HG03064 (cell line): ENCODE data around the gene CDK5RAP3.
"Not testable (repeated sequence)": the region's sequence is repeated elsewhere in the genome, so short reads cannot be mapped to it uniquely, and the experiment has no call there.

ENCODE experiments used
- ATAC-seq: cut with Tn5 transposase; IDR thresholded peaks from one replicate; pipeline ENCODE4 v1.9.1; 2021; ENCODE audit warnings: low read depth; ENCODE audit not compliant: unreplicated experiment

Gene CDK5RAP3

DNA sequence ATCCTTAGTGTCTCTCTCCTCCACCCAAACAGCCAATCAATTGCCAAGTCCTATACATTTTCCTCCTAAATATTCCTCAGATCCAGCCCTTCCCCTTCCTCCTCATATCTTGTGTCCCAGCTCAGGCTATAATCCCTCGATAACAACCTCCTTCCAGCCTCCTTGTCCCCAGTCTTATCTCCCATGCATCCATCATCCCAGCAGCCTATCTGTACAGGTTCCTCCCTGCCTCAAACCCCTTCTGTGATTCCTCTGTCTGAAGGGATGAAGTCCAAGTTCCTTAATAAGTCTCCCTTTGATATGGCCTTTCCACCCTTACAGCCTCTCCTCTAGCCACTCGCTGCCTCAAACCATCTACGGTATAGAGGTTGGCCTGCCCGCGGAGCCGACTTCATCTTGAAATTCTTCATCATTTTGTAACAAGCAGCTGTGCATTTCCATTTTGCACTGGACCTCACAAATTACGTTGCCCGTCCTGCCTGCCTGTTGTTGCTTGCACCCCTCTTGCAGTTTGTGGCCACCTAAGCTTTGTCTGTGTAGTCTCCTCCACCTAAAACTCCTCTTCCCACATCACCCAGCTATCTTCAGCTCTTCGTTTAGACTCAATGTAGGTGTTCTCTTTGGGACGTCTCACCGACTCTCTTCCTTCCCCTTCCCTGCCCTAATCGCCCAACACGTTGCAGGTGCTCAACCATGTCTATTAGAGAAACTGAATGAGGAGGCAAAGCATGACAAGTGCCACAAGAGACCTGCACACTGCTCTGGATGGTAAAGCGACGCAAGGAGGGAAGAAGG is 786 bp upstream of the CDK5RAP3 start:
- ATAC-seq, result peak; percentile 11

DNA sequence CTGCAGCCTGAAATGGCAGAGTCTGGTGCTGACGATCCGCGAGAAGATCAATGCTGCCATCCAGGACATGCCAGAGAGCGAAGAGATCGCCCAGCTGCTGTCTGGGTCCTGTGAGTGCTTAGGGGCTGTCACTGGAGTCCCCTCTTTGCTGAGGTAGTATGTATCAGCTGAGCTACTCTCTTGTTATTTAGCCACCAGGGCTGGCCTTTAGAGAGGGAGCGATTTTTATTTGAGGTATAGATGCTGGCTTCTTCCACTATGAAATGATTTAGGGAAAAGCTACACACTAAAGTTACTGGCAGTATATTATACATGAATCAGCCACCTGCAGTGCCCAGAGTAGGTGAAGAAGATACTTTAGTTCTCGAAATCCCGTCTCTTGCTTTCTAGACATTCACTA is 2.6 kb downstream of the CDK5RAP3 start:
- no peak for ATAC-seq

DNA sequence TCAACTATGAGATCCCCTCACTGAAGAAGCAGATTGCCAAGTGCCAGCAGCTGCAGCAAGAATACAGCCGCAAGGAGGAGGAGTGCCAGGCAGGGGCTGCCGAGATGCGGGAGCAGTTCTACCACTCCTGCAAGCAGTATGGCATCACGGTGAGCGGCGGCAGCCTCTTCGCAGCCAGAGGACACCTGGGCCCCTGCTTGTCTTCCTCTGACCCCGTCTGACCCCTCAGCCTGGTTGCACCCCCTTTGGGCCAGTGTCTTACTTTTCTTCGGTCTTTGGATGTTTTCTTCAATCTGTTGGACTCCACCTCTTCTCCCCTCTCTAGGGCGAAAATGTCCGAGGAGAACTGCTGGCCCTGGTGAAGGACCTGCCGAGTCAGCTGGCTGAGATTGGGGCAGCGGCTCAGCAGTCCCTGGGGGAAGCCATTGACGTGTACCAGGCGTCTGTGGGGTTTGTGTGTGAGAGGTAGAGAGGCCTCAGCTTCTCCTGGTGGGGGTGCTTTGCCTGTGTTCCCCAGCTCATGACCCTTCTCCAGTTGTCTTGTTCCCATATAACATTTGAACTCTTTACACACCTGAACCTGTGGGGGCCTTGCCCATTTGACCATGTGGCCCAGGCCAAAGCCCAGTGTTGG is 4.4 kb downstream of the CDK5RAP3 start:
- no peak for ATAC-seq

DNA sequence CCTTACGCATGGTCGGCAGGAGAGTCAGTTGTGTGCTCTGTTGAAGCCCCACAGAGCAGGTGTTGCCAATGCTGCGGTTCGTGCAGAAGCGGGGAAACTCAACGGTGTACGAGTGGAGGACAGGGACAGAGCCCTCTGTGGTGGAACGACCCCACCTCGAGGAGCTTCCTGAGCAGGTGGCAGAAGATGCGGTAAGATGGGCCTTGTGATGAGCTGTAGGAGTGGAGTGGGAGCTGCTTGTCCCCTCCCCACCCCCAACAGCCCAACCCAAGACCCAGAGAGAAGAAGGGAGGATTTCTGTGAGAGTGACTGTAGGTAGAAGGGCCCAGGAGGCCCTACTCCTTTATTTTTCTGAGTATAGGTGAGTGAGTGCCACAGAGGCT is 4.9 kb downstream of the CDK5RAP3 start:
- ATAC-seq, result no peak

DNA sequence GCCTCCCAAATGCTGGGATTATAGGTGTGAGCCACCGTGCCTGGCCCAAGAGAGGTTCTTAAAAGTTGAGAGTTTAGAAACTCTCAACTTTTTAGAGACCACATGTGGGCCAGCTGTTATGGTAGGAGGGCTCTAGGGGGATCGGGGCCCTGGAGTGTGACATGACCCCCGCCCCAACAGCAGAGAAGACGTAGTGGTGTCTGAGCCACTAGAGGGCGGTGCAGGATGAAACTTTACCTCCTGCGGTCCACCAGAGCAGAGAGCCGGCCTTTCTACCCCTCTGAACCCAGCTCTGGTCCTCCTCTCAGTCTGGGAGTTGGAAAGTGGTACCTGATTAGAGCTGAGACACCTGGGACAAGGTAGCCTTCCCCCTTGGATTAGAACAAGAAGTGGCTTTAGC is 7.4 kb downstream of the CDK5RAP3 start:
- no peak for ATAC-seq

DNA sequence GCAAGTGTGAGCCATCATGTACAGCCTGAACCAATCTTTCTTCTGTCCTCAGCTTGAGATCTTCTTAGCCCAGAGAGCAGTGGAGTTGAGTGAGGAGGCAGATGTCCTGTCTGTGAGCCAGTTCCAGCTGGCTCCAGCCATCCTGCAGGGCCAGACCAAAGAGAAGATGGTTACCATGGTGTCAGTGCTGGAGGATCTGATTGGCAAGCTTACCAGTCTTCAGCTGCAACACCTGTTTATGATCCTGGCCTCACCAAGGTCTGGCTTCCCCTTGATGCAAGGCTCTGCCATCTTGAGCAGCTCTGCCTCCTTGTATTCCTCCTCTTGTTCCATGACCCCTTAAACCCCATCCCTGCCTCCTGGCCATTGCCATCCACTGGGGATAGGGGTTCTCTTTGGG is 9.6 kb downstream of the CDK5RAP3 start:
- no peak for ATAC-seq

DNA sequence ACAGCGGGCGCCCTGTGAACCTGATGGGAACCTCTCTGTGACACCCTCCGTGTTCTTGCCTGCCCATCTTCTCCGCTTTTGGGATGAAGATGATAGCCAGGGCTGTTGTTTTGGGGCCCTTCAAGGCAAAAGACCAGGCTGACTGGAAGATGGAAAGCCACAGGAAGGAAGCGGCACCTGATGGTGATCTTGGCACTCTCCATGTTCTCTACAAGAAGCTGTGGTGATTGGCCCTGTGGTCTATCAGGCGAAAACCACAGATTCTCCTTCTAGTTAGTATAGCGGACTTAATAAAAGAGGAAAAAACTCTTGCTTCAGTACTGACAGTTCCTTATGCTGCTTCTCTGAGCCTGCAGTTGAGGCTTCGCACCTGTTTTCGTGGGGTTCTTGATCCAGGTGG is 10.5 kb downstream of the CDK5RAP3 start:
- ATAC-seq, result no peak

DNA sequence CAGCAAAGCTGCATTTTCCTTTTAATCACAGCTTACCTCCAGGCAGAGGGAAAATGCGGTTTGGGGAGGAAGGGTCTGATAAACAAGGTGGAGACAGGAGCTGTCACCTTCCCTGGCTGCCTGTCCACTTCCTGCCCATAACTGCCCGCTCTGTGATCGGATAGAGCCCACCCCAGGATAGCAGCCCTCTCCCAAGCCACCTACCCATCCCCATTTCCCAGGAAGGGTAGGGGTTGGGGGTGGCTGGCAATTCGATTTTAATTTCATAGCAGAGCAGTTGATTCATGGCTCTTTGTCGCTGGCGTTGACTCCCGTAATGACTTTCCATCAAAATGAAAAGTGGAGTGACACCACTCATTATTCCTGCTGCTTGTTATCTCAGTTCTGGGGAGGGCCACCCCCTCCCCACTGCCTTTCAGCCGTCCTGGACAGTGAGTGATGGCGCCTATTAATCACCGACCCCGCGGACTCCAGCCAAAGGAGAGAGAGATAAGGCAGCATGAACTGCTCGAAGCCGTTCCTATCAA is 11.2 kb downstream of the CDK5RAP3 start:
- ATAC-seq, result no peak

DNA sequence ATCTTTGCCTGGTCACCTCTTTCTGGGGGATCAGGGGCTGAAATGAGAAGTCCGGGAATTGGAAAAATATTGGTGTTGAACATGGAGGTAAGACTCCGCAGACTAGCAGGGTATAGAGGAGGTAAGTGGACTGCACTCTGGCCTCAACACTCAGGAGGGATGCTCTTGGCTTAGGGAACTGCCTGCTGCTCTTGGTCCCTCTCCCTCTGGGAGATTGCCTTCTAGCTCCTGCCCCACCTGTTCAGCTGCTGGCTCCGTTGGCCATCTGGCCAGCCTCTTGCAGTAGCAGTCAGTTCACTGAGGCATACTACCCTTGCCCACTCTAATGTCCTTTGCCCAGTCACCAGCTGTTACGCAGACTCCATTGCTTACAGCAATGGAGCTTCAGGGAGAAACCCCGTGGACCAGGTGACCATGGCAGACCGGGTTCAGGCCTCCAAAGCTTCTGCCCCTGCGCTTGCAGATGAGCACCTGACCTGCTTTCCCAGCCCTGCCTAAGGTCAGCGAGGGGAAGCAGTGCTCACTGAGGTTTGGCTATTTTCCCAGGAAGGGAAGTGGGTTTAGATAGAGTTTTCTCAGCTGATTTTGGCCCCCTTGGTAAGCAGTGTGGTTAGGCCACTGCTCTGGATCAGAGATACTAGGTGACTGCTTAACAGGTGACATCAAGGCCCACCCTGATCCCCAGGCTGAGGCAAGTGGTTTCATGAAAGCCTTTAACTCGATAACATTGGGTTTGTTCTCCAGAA is 11.9 kb downstream of the CDK5RAP3 start:
- ATAC-seq, result no peak

DNA sequence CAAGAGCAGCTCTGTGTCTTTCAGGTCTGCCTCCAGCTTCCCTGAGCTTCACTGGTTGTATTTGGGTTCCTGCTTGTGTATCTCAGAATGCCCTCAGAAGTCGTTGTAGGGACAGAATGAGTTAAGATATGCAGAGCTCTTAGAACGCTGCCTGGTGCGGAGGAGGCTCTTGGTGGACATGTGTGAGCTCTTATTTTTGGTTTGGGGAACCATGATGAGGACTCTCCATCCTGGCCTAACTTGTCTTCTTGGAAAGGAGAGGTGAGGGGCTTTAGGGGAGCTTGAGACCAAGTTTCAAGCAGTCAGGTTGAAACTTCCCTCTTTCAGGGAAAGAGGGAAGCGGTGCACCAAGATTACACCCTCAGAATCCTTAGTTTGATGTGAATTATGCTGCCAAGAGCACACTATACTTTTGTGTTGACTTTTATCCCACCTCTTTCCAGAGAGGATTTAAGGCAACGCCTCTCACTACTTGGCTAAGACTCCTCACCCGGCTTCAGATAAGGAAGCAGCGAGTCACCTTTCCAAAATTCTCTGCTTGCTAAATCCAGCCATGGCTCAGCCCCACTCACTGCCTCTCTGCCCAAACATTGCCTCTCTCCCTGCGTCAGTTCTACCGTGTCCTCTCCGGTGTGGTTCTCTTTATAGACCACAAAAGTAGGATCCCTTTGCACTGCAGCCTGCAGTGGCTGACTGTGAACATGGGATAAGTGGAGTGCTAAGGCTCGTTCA is 12.7 kb downstream of the CDK5RAP3 start:
- no peak for ATAC-seq

DNA sequence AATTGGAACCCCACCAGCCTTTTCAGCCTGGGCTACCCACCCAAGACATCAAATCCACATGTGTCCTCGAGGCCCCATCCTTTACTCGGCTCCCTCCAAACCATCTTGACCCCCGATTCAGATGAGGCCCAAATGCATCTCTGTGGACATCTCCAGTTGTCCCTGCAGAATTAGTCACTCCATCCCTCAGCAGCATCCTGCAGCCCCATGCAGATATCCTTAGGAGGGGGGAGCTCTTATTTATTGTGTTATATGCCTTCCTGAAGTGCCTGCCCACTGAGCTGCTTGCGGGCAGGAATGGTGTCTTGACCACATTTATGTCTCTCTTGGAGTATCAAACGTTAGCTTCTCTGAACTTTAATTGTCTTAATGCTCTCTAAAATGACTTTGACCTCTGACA is 15.6 kb downstream of the CDK5RAP3 start:
- no peak for ATAC-seq

DNA sequence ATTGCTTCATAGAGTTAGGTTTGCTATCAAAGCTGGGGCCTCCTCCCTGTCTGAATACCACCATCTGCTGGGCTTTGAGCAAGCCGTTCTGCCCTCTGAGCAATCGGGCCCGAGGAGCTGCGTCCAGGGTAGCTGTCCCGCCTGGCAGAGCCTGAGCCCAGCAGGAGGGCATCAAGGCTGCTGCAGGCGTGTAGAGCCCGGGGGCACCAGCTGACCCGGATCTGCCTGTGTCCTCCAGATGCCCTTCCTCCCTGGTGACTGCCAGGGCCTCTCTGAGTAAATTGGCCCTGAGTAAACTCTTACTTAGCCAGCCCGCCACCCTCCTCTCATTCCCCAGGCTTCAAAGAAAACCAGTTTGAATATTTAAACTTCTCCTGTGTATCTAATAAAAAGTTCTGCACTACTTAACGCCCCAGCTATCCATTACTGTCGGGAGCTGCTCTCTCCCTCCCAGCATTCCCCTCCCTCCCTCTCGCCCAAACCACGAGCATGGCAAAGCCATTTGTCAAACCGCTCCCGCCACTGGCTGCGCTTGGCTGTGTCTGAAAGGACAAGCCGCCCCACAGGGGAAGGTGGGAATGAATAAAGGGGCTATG is 16.4 kb downstream of the CDK5RAP3 start:
- no peak for ATAC-seq

DNA sequence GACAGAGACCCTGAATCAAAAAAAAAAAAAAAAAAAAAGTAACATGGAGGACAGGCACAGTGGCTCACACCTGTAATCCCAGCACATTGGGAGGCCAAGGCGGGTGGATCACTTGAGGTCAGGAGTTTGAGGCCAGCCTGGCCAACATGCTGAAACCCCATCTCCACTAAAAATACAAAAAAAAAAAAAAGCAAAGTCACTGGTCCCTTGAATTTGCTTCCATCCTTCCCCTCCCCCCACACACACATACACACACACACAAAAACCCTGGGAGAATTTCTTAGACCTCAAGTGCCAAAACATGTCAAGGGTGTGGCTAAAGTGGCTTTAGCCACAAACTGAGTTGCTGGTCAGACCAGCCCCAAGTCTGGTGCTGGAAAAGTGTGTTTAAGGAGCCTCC is 17.5 kb downstream of the CDK5RAP3 start:
- not testable (repeated sequence) for ATAC-seq

DNA sequence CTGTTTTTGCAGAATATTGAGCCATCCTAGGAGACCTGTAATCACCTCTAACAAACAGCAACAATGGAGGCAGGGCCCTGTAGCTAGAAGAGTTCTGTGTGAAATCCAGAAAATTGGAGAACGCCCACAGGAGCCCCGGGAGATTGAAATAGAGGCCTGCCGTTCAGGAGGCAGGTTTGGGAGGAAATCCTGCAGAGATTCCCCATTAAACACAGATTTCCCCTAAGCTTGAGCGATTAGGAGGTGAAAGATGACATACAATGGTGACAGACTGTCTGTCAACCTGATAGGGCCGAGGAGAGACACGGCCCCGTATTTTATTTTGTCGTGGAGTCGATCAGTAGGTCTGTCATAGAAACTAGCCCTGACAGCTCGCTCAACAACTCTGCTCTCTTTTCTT is 18.2 kb downstream of the CDK5RAP3 start:
- ATAC-seq, result no peak

DNA sequence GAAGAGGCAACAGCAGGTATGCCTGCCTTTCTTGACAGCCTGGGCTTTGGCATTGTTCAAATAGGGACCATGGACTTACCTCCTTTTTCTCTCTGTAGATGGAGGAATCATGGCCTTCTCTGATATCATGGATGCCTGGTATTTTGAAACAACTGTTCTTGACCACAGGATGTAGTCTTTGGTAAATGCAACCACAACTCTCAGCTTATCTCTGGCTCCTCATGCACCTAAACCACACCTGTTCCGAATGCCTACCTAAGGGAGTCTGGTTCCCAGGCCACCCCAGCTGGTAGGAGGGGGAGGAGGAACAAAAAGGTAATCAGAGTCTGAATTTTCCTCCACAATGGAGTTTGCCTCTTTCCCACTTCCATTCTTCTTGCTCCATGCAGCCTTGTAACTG is 18.8 kb downstream of the CDK5RAP3 start:
- no peak for ATAC-seq

DNA sequence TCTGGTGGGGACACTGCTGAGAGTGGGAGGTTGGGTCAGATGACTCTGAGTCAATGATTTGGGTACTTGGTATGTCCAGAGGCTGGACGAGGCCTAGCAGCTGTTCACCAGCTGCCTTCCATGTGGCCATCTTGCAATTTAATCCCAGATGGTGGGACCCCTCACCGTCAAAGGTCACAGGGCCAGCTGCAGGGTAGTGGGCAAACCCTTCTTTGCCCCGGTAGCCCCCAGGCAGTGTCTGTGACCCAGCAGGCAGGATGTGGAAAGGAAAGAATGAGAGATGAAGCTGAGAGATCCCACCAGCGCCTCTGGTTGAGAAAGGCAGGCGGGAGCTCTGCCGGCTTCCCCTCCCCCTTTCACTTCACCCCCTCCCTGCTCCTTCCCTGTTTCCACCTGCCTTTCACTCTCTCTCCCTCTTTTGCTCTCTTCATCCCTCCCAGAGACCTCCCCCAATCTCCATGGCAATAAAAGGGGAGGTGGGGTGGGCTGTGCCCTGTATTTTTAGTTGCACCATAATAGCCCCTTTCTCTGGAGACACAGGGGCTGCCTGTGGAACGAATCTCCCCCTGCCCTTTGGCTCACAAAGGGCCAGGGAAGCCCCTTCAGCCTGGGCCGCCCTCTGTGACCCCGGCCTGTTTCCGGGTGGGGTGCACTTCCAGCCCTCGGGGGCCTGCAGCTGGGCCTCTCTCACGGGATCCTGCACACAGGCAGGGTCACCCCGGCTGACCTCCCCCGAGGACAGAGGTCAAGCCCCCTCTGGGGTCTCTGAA is 20.2 kb downstream of the CDK5RAP3 start:
- no peak for ATAC-seq

DNA sequence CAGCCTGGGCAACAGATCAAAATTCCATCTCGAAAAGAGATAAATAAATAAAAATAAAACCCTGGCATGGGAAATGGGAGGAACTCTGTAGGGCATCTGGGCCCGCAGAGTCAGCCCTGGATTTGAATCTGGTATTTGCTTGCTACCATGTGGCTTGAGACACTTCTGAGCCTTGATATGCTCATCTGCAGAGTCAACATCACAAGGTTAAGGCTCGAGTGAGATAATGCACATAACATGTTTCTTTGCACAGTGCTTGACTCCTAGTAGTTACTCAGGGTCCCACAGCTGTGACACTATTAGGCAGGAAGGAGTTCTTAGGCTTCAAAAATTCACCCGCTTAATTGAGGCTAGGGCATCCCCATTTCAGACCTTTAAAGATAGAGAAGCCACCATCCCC is 21.3 kb downstream of the CDK5RAP3 start:
- ATAC-seq, result no peak

DNA sequence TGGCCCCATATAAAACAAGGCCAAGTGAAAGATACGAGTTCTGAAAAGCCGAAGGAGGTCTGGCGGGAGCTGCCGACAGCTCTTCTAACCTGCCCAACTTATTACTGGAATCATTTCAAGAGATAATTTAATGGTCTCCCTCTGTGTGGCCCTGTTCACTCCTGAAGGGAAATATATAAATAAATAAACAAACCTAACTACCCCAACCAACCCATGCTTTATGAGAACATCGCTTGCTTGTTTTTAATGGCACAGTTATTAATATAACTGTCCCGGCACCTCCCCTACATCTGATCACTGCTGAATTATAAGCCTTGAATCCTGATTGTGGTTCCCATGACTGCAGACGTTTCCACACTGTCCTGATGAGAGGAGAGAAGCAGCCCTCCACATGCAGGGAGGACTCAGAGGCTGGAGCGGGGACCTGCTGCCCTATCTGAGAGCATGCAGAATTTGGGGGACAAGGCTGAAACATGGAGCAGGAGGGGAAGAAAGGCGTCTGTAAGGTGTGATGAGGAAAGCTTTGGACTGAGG is 22.2 kb downstream of the CDK5RAP3 start:
- no peak for ATAC-seq

DNA sequence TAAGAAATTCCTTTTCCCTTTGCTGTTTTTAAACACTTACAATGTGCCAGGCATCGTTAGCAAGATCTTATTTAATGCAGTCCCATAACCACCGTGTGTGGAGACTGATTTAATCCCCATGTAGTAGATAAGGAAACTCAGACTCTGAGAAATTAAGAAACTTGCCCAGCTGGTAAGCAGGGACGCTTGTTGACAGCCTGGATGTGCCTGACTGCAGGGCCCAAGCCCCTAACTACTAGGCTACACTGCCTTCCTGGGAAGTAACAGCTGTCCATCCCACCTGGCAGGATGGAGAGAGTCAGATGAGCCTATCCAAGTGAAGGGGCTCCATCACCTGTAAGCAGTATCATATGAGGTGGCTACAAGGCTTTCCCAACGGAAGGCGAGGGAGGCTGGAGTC is 23.1 kb downstream of the CDK5RAP3 start:
- no peak for ATAC-seq
